ENCODE results near the gene POLR3C. TPM values are rescaled to one million over a fixed set of nuclear protein-coding genes. Genes with fewer than 3 reads are reported as not detected.

Gene POLR3C
- total RNA-seq, 1 experiment from 2014 or later: 24.9 TPM

DNA sequence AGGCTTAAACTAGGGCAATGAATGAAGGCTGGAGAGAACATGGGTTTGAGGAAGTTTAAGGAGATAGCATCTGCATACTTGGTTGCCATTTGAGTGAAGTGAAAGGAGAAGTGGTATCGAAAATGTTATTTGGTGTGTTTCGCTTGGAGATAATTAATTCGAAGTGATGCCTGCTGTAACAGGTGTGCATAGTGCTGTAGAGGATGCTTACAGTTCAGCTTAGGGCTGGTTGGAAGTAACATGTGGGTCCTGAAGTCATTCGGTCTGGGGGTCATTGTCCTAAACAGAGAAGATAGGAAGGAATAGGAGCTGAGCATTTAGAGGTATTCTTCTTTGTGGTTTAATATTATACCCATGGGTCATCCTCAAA, 21.1 kb downstream of the POLR3C start:
- peaks cover 3% of the 10 kb centered on the region; the same call in 1 of the 2 replicates for H3K4me1 Mint-ChIP-seq
- peak; percentile 20 for ATAC-seq
- H3K27ac Mint-ChIP-seq: no peak overlapping the region
- peaks cover 31% of the 10 kb centered on the region for H3K36me3 Mint-ChIP-seq
- H3K9me3 Mint-ChIP-seq: no peaks in the 10 kb centered on the region
- POLR2A ChIA-PET: interaction anchor here (0.6 to 3.4 kb wide), 8 partner anchors 10 to 145 kb away, joined by 3 to 48 read pairs (median 5); partner anchors contain the start of genes PIAS3, POLR3C, RBM8A and RNF115
- H3K4me3 Mint-ChIP-seq: no peak overlapping the region
- no peak for DNase-seq (ENCODE audit: low spot score)
- CTCF ChIA-PET: interaction anchor here (0.6 to 9.0 kb wide), 51 partner anchors 10 to 207 kb away, joined by 3 to 254 read pairs (median 5); partner anchors contain the start of genes ANKRD34A, ANKRD35, HJV and ITGA10
- TF ChIP-seq NR1H2 (CRISPR knock-in tag; IDR thresholded peaks at IDR 0.05) (no peak), MYBL2 (CRISPR knock-in tag; IDR thresholded peaks at IDR 0.05) (no peak), TEAD1 (CRISPR knock-in tag; IDR thresholded peaks at IDR 0.05) (no peak), TP53 (CRISPR knock-in tag; IDR thresholded peaks at IDR 0.05) (no peak), ZNF263 (CRISPR knock-in tag; IDR thresholded peaks at IDR 0.05; ENCODE audit: low read depth) (no peak), NFE2L1 (CRISPR knock-in tag; IDR thresholded peaks at IDR 0.05) (0 out of 2 replicates have a peak, but pooled peaks have one; percentile 22), ZNF671 (CRISPR knock-in tag; IDR thresholded peaks at IDR 0.05) (no peak), ZNF138 (CRISPR knock-in tag; conservative IDR thresholded peaks at IDR 0.05) (no peak)
- TF ChIP-seq, protein P1, sequence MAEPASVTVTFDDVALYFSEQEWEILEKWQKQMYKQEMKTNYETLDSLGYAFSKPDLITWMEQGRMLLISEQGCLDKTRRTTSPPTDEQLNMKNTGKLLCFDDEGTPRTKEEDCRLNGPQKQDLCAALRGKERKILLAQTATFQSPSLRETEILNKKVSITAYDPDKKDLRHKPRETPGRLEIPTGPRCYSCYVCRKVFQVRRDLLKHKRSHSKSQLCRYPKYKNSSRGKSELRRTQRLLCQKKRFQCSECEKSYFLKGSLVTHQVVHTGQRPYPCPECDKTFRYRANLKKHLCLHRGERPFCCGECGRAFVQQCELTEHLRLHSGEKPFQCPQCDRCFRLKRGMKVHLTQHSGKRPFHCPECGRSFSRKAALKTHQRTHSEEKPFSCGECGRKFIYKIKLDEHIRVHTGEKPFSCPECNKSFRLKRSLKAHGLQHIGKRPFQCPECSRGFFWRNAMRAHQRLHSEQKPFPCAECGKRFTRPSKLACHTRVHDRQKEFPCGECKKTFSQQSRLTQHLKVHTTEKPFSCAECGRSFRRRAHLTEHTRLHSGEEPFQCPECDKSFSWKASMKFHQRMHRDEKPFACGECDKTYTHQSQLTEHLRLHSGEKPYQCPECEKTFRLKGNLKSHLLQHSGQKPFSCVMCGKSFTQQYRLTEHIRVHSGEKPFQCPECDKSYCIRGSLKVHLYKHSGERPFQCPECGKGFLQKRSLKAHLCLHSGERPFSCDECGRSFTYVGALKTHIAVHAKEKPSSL (CRISPR knock-in tag; conservative IDR thresholded peaks at IDR 0.05): 0 out of 2 replicates have a peak, but pooled peaks have one; percentile 36
- TF ChIP-seq, protein P2, sequence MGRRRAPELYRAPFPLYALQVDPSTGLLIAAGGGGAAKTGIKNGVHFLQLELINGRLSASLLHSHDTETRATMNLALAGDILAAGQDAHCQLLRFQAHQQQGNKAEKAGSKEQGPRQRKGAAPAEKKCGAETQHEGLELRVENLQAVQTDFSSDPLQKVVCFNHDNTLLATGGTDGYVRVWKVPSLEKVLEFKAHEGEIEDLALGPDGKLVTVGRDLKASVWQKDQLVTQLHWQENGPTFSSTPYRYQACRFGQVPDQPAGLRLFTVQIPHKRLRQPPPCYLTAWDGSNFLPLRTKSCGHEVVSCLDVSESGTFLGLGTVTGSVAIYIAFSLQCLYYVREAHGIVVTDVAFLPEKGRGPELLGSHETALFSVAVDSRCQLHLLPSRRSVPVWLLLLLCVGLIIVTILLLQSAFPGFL (CRISPR knock-in tag; IDR thresholded peaks at IDR 0.05; ENCODE audit: borderline replicate concordance): no peak
- TF ChIP-seq, protein P3, sequence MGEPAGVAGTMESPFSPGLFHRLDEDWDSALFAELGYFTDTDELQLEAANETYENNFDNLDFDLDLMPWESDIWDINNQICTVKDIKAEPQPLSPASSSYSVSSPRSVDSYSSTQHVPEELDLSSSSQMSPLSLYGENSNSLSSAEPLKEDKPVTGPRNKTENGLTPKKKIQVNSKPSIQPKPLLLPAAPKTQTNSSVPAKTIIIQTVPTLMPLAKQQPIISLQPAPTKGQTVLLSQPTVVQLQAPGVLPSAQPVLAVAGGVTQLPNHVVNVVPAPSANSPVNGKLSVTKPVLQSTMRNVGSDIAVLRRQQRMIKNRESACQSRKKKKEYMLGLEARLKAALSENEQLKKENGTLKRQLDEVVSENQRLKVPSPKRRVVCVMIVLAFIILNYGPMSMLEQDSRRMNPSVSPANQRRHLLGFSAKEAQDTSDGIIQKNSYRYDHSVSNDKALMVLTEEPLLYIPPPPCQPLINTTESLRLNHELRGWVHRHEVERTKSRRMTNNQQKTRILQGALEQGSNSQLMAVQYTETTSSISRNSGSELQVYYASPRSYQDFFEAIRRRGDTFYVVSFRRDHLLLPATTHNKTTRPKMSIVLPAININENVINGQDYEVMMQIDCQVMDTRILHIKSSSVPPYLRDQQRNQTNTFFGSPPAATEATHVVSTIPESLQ (CRISPR knock-in tag; IDR thresholded peaks at IDR 0.05): no peak
- TF ChIP-seq, protein P4, sequence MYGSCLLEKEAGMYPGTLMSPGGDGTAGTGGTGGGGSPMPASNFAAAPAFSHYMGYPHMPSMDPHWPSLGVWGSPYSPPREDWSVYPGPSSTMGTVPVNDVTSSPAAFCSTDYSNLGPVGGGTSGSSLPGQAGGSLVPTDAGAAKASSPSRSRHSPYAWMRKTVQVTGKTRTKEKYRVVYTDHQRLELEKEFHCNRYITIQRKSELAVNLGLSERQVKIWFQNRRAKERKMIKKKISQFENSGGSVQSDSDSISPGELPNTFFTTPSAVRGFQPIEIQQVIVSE (CRISPR knock-in tag; IDR thresholded peaks at IDR 0.05; ENCODE audit: borderline replicate concordance): no peak
- H3K27me3 Mint-ChIP-seq (ENCODE audit: low read depth): no peaks in the 10 kb centered on the region

DNA sequence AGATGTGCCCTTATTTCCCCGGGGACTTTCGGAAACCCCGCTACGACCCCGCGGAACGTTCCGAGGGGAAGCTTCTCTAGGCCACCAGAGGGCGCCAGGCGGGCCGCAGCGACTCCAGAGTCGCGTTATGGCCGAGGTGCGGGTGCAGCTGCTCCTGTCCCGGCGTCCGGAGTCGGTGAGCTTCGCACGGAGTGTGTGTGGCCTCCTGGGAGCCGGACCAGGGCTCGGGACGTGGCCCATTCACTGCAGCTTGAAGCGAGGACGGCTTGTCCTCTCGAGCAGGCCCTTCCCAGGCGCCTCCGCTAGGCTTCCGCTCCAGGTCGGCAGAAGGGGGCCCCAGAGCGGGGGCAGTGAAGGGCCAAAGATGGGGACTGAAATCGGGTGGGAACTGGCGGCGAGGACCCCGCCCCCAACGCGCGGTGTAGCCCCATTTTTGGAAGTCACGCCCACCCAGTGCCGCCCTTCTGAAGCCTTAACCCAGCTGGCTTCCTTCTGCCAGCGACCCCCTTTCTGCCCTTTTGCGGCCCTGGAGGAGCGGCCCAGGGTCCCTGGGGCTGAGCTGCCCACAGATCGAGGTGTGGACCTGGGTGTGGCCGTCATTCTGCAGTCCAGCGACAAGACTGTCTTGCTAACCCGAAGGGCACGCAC, 21.6 kb downstream of the POLR3C start, which contains the start of gene NUDT17:
Gene NUDT17 (plus strand): TSS at position 117 of the 648 bp plus-strand sequence. CDS start 11 bp downstream, at position 128.
- peak; percentile 78 for ATAC-seq
- Mint-ChIP-seq H3K4me1 (peaks cover 3% of the 10 kb centered on the region; the same call in 1 of the 2 replicates), H3K4me3 (no peak within 1 kb of the TSS), H3K36me3 (peaks cover 31% of the 10 kb centered on the region), H3K27me3 (ENCODE audit: low read depth) (no peaks in the 10 kb centered on the region), H3K9me3 (no peaks in the 10 kb centered on the region), H3K27ac (no peak within 1 kb of the TSS)
- ChIA-PET POLR2A (interaction anchor here (0.6 to 3.4 kb wide), 8 partner anchors 11 to 145 kb away, joined by 3 to 48 read pairs (median 5); partner anchors contain the start of genes PIAS3, POLR3C, RBM8A and RNF115), CTCF (interaction anchor here (0.5 to 9.0 kb wide), 55 partner anchors 9 to 206 kb away, joined by 3 to 254 read pairs (median 5); partner anchors contain the start of genes ANKRD34A, ANKRD35, HJV and ITGA10)
- DNase-seq (ENCODE audit: low spot score): peak; percentile 88
- TF ChIP-seq, protein P5, sequence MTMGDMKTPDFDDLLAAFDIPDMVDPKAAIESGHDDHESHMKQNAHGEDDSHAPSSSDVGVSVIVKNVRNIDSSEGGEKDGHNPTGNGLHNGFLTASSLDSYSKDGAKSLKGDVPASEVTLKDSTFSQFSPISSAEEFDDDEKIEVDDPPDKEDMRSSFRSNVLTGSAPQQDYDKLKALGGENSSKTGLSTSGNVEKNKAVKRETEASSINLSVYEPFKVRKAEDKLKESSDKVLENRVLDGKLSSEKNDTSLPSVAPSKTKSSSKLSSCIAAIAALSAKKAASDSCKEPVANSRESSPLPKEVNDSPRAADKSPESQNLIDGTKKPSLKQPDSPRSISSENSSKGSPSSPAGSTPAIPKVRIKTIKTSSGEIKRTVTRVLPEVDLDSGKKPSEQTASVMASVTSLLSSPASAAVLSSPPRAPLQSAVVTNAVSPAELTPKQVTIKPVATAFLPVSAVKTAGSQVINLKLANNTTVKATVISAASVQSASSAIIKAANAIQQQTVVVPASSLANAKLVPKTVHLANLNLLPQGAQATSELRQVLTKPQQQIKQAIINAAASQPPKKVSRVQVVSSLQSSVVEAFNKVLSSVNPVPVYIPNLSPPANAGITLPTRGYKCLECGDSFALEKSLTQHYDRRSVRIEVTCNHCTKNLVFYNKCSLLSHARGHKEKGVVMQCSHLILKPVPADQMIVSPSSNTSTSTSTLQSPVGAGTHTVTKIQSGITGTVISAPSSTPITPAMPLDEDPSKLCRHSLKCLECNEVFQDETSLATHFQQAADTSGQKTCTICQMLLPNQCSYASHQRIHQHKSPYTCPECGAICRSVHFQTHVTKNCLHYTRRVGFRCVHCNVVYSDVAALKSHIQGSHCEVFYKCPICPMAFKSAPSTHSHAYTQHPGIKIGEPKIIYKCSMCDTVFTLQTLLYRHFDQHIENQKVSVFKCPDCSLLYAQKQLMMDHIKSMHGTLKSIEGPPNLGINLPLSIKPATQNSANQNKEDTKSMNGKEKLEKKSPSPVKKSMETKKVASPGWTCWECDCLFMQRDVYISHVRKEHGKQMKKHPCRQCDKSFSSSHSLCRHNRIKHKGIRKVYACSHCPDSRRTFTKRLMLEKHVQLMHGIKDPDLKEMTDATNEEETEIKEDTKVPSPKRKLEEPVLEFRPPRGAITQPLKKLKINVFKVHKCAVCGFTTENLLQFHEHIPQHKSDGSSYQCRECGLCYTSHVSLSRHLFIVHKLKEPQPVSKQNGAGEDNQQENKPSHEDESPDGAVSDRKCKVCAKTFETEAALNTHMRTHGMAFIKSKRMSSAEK (CRISPR knock-in tag; IDR thresholded peaks at IDR 0.05; ENCODE audit: borderline replicate concordance): no peak
- peak; percentile 54; the same call in 1 of the 2 replicates for TF ChIP-seq ATF1 (CRISPR knock-in tag; IDR thresholded peaks at IDR 0.05)
- TF ChIP-seq, protein P6, sequence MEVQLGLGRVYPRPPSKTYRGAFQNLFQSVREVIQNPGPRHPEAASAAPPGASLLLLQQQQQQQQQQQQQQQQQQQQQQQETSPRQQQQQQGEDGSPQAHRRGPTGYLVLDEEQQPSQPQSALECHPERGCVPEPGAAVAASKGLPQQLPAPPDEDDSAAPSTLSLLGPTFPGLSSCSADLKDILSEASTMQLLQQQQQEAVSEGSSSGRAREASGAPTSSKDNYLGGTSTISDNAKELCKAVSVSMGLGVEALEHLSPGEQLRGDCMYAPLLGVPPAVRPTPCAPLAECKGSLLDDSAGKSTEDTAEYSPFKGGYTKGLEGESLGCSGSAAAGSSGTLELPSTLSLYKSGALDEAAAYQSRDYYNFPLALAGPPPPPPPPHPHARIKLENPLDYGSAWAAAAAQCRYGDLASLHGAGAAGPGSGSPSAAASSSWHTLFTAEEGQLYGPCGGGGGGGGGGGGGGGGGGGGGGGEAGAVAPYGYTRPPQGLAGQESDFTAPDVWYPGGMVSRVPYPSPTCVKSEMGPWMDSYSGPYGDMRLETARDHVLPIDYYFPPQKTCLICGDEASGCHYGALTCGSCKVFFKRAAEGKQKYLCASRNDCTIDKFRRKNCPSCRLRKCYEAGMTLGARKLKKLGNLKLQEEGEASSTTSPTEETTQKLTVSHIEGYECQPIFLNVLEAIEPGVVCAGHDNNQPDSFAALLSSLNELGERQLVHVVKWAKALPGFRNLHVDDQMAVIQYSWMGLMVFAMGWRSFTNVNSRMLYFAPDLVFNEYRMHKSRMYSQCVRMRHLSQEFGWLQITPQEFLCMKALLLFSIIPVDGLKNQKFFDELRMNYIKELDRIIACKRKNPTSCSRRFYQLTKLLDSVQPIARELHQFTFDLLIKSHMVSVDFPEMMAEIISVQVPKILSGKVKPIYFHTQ (CRISPR knock-in tag; IDR thresholded peaks at IDR 0.05): peak; percentile 22; the same call in 1 of the 2 replicates
- TF ChIP-seq, protein P1 (CRISPR knock-in tag; conservative IDR thresholded peaks at IDR 0.05): no peak
